Type B pancreatic cell (in vitro differentiated cells): ENCODE results near the gene PLEKHH2. TPM values are rescaled to one million over a fixed set of nuclear protein-coding genes. Genes with fewer than 3 reads are reported as not detected.

Source experiments
- DNase-seq: peaks from one replicate; pipeline ENCODE4 v3.0.0; 2021; ENCODE audit warnings: mixed read lengths; ENCODE audit not compliant: unreplicated experiment; ENCODE audit errors: extremely low spot score
- H3K27ac Mint-ChIP-seq: 2 replicates; pipeline ENCODE4 v1.8.0; 2021; ENCODE audit warnings: mild to moderate bottlenecking, mixed read lengths
- H3K27me3 Mint-ChIP-seq: 2 replicates; pipeline ENCODE4 v1.8.0; 2021; ENCODE audit warnings: mixed read lengths
- H3K36me3 Mint-ChIP-seq: 2 replicates; pipeline ENCODE4 v1.8.0; 2021; ENCODE audit warnings: mixed read lengths
- H3K4me1 Mint-ChIP-seq: one replicate; pipeline ENCODE4 v1.8.0; 2021; ENCODE audit warnings: mixed read lengths; ENCODE audit not compliant: unreplicated experiment
- H3K4me3 Mint-ChIP-seq: 2 replicates; pipeline ENCODE4 v1.8.0; 2021; ENCODE audit warnings: mild to moderate bottlenecking, mixed read lengths
- H3K9me3 Mint-ChIP-seq: 2 replicates; pipeline ENCODE4 v1.8.0; 2021; ENCODE audit warnings: mixed read lengths
- total RNA-seq: library from RNA; stranded (reverse); gene quantifications from 2 replicates; pipeline ENCODE4 v1.2.1, GENCODE V29; 2021; ENCODE audit warnings: low replicate concordance
- TF ChIP-seq, protein P1 (sequence below): fragments of 200-600 bp; sonication (generic); conservative IDR thresholded peaks from 2 replicates; pipeline ENCODE4 v1.5.0; 2021; ENCODE audit warnings: antibody characterized with exemption, mild to moderate bottlenecking

PLEKHH2 gene
- total RNA-seq, 1 donor from 2014 or later = 3.5 TPM

DNA sequence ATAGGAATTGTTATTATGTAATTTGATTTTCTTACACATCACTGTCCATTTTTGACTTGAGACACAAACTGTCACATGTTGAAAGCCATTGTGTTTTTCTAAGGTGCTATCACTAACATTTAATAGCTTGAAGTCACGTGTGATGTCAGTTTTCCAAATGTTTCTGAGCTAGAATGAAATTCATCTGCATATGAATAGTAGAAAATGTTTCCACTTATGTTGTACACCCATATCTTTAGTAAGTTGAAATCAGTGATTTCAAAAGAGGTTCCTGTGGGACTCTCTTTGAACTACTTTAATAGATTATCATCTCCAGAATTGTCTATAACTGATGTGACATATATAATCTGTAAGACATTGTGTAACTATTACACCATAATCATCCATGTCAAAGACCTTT, 173.8 kb downstream of the PLEKHH2 start:
- H3K27ac Mint-ChIP-seq = no peak overlapping the region
- DNase-seq = no peak
- H3K4me3 Mint-ChIP-seq = no peak overlapping the region
- TF ChIP-seq, protein P1, sequence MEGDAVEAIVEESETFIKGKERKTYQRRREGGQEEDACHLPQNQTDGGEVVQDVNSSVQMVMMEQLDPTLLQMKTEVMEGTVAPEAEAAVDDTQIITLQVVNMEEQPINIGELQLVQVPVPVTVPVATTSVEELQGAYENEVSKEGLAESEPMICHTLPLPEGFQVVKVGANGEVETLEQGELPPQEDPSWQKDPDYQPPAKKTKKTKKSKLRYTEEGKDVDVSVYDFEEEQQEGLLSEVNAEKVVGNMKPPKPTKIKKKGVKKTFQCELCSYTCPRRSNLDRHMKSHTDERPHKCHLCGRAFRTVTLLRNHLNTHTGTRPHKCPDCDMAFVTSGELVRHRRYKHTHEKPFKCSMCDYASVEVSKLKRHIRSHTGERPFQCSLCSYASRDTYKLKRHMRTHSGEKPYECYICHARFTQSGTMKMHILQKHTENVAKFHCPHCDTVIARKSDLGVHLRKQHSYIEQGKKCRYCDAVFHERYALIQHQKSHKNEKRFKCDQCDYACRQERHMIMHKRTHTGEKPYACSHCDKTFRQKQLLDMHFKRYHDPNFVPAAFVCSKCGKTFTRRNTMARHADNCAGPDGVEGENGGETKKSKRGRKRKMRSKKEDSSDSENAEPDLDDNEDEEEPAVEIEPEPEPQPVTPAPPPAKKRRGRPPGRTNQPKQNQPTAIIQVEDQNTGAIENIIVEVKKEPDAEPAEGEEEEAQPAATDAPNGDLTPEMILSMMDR = no peak
- no peaks in the 10 kb centered on the region for H3K4me1 Mint-ChIP-seq
- no peaks in the 10 kb centered on the region for H3K9me3 Mint-ChIP-seq
- no peaks in the 10 kb centered on the region for H3K27me3 Mint-ChIP-seq
- H3K36me3 Mint-ChIP-seq = peaks cover 6% of the 10 kb centered on the region

DNA sequence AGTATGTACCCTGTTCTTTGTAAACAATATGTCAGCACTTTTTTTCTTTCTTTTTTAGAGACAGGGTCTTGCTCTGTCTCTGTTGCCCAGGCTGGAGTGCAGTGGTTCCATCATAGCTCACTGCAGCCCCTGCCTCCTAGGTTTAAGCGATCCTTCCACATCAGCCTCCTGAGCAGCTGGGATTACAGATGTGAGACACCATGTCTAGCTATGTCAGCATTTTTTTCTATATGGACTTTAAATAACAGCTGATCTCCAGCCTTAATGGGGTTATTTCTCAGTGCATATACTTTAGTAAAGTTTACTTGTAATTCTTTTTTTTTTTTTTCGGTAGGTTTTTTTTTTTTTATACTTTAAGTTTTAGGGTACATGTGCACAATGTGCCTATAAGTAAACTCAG, 174.9 kb downstream of the PLEKHH2 start:
- TF ChIP-seq, protein P1 = no peak
- peaks cover 10% of the 10 kb centered on the region for H3K36me3 Mint-ChIP-seq
- H3K4me3 Mint-ChIP-seq = no peak overlapping the region
- no peak overlapping the region for H3K27ac Mint-ChIP-seq
- no peaks in the 10 kb centered on the region for H3K4me1 Mint-ChIP-seq
- H3K27me3 Mint-ChIP-seq = no peaks in the 10 kb centered on the region
- DNase-seq = no peak
- H3K9me3 Mint-ChIP-seq = no peaks in the 10 kb centered on the region

DNA sequence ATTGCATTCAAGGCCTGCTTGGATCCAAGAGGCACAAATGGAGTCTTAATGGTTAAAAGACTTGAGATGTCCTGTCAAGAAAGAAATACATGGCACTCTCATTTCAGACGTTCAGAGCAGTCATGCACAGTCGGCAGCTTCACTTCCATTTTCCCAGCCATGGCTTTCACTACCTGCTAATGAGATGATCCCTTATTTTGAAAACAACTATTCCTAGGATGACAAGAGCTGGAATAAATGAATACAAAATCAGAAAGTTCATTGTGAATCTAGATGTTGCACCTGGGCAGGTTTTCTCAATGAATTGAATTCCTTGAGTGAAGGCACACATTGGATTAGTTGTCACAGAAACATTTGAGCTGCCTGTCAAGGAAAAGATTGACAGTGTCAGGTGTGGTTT, 175.9 kb downstream of the PLEKHH2 start:
- peaks cover 10% of the 10 kb centered on the region for H3K36me3 Mint-ChIP-seq

DNA sequence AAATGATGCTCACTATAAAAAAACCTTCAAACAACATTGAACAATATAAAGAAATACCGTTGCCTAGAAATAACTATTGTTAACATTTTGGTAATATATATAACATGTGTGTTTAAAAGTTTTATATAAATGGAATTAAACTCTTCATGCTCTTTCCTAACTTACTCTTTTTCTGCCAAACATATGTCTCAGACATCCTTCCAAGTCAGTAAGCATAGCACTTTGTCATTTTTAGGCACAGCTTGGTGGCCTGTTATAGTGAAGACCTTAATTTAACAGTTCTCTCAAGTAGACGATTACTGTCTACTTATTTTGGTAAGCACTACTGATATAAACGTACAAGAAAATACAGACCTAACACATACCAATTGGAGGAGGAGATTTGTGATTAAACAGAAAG, 177.7 kb downstream of the PLEKHH2 start:
- TF ChIP-seq, protein P1 = no peak
- H3K9me3 Mint-ChIP-seq = no peaks in the 10 kb centered on the region
- no peak overlapping the region for H3K27ac Mint-ChIP-seq
- H3K4me1 Mint-ChIP-seq = no peaks in the 10 kb centered on the region
- H3K4me3 Mint-ChIP-seq = no peak overlapping the region
- H3K36me3 Mint-ChIP-seq = peaks cover 10% of the 10 kb centered on the region
- no peaks in the 10 kb centered on the region for H3K27me3 Mint-ChIP-seq
- no peak for DNase-seq

More for the DNA sequence above, 175.9 kb downstream of the PLEKHH2 start:
- TF ChIP-seq, protein P1 = no peak
- Mint-ChIP-seq H3K27me3 (no peaks in the 10 kb centered on the region), H3K27ac (no peak overlapping the region), H3K4me3 (no peak overlapping the region), H3K4me1 (no peaks in the 10 kb centered on the region), H3K9me3 (no peaks in the 10 kb centered on the region)
- DNase-seq = no peak

Other genes starting within 250 kb of the PLEKHH2 start
- gene THADA, start 41.2 kb upstream of the PLEKHH2 start, total RNA-seq = 35.6 and 59.8 TPM in 2 replicates
- gene C1GALT1C1L, start 39.2 kb downstream of the PLEKHH2 start, total RNA-seq = 0.24 TPM in 1 of 2 replicates, not detected in the other
- 18.8 and 22.0 TPM in 2 replicates for gene DYNC2LI1, start 136.8 kb downstream of the PLEKHH2 start, total RNA-seq
- gene ABCG5, start 201.6 kb downstream of the PLEKHH2 start, total RNA-seq = 0.10 and 0.36 TPM in 2 replicates
- gene ABCG8, start 201.7 kb downstream of the PLEKHH2 start, total RNA-seq = 0.31 TPM in 1 of 2 replicates, not detected in the other